Measurements from ENCODE around the gene IGSF22.

Gene IGSF22

DNA sequence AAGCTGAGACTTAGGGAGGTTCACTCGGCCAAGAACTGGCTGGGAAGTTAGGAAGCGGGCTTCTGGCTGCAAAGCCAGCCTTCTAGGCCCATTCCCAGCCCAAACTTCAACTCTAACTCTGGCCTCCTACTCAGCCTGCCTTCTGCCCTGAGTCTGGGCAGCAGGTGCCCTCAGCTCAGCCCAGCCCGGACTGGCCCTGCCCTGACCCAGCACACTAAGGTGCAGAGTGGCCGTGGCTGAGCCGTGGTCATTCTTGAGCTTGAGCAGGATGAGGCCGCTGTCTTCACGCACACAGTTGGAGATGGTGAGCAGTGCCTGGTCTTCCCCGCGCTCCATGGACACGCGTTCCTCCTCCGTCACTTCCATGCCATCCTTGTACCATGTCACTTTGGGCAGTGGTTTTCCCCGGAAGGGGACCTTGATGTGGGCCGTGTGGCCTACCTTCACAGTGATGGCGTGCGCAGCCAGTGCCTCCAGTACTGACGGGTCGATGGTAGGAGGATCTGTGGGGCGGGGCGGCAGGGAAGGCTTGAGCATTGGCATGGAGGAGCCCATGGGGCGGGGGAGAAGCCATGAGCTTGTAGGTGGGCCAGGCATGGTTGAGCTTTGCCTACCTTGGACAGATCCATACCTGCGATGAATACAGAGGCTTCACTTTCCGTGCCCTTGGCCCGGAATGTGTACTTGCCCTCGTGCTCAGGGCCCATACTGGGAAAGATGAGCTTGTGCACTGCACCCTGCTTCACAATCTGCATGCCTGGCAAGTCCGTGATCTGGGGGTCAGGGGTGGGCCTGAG lies 12.1 kb downstream of the IGSF22 start:
- no peak for DNase-seq (ENCODE audit: low spot score)

DNA sequence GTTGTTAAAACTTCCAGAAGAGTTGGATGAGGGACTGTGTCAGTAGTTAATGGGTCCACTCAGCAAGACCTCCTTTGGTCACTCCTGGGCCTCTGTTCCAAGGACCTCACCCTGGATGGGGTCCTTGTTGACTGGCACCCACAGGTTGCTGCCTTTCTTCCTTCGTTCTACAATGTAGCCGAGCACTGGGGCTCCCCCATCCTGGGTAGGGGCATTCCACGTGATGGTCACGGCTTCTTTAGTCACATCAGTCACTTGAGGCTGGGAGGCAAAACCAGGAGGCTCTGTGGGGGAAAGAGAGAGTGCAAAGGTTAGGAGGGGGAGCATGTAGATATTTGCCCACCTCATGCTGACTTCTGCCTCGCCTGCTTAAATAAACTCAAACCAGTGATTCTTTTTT lies 15.4 kb downstream of the IGSF22 start:
- DNase-seq (ENCODE audit: low spot score) = no peak

DNA sequence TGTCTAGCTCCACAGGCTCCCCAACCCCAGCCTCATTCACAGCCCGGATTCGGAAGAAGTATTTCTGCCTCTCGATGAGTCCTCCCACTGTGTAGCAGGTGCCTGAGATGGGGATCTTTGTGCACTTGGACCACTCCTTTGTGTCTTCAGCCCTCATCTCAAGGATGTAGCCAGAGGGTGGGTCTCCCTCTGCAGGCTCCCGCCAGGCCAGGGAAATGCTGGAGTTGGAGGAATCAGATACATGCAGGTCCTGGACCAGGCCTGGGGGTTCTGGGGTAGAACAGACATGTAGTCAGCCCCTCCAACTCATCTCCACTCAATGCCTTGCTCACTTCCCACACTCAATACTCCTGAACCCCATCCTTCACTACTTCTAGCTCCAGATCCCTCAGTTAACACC lies 16.6 kb downstream of the IGSF22 start:
- DNase-seq (ENCODE audit: low spot score) = no peak

- DNase-seq (ENCODE audit: low spot score) = no peak
Observed at GRCh38 chr11:18707811-18708340, 18.1 kb downstream of the IGSF22 start.

DNA sequence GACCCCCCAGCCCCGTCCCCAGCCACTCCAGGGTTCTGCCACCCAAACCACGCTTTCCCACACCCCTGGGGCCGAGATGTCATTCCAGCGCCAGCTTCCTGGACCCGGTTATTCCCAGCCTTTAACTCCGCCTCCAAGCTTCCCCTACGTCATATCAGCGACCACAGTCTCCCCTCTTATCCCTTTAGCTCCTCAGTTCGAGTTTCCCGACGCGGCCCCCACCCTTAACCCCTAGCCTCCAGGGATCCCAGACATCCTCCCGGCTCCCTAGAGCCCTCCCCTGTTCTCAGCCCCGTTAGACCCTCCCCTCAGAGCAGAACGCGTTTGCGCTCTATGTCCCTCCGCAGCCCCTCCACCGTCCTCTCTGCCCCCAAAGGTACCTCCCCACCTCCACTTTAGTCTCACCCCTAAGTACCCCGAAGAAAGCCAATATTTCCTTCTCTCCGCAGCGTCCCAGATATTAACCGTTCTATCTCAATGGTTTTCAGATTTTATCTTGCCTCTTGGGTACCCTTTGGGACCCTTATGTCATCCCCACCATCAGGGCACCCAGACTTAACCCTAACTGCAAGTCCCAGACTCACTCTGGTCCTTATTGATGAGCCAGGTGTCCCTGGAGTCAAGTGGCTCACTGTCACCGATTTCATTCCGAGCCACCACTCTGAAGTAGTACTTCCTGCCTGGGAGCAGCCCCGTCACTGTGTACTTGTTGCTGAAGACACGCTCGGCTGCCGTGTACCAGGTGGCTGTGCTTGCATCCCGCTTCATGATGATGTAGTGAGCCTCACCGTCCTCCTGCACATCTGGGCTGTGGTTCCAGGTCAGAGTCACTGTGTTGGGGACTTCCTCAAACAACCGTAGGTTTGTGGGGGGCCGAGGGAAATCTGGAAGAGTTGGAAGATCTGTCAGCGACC lies 19.4 kb downstream of the IGSF22 start:
- DNase-seq (ENCODE audit: low spot score) = no peak

GRCh38 chr11:18705651-18706281 lies 20.2 kb downstream of the IGSF22 start:
- DNase-seq (ENCODE audit: low spot score) = no peak

- DNase-seq (ENCODE audit: low spot score) = no peak
Observed at GRCh38 chr11:18704698-18705097, 21.3 kb downstream of the IGSF22 start.

DNA sequence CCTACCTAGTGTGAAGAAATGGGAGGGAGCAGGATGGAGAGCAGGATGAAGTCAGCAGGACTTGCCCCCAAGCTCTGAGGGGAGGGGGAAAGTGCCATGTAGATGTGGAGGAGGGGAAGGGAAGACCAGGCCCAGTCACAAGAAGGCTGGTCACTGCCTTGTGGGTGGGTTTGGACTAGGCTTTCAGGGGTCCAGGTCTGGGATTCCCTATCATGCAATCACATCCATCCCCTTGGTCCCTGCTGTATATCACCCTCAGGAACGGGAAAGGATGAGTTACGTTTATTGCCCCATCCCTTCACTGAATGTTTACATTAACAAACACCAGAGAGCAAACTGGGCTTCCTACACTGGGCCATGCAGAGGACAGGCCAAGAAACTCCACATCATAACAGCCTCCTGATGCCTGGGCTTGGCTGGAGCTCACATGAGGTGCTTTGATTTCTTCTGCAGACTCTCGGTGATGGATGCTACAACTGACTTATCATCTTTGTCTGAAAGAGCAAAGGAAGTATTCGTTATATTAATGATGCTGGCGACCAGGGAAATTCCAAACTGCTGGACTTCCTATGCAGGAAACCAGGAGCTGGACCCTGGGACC lies 21.8 kb downstream of the IGSF22 start:
- DNase-seq (ENCODE audit: low spot score) = no peak

- no peak for DNase-seq (ENCODE audit: low spot score)
Observed at GRCh38 chr11:18703001-18703763, 22.8 kb downstream of the IGSF22 start.

- DNase-seq (ENCODE audit: low spot score) = no peak
Observed at GRCh38 chr11:18701614-18702216, 24.3 kb downstream of the IGSF22 start.

GRCh38 chr11:18700872-18701271 lies 25.1 kb downstream of the IGSF22 start:
- DNase-seq (ENCODE audit: low spot score) = no peak

DNA sequence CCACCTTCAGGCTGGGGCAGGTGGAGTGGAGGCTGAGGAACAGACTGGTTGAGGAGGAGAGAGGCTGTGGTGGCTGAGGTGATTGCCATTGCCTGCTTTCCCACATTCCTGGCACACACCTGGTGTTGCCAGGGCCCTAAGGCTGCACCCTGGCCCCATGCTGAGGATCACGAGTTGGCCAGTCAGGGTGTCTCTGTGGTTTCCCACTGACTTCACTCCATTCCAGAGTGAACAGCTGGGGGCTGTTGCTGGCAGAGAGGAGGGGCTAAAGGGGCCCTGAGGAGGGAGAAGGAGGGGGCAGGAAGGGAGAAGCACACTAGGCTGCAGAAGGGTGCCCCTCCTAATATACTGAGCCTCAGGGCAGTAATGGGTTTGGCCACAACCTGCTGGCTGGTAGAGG lies 25.6 kb downstream of the IGSF22 start:
- no peak for DNase-seq (ENCODE audit: low spot score)

- DNase-seq (ENCODE audit: low spot score) = no peak
Observed at GRCh38 chr11:18699848-18700261, 26.1 kb downstream of the IGSF22 start.

DNA sequence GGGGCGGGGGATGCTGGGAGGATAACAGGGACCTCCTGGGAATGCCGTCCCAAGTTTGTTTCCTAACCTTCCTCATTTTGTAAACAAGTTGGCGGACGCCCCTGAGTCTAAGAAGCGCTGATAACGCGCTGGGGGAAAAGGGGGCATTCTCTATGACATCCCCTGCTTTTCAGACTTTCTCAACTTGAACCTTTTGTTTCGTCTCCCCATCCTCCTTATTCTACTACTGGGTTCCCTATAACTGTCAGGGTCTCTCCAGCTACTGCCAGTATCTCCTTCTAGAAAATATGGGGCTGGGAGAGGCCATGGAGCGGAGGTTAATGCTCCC lies 26.8 kb downstream of the IGSF22 start:
- no peak for DNase-seq (ENCODE audit: low spot score)

DNA sequence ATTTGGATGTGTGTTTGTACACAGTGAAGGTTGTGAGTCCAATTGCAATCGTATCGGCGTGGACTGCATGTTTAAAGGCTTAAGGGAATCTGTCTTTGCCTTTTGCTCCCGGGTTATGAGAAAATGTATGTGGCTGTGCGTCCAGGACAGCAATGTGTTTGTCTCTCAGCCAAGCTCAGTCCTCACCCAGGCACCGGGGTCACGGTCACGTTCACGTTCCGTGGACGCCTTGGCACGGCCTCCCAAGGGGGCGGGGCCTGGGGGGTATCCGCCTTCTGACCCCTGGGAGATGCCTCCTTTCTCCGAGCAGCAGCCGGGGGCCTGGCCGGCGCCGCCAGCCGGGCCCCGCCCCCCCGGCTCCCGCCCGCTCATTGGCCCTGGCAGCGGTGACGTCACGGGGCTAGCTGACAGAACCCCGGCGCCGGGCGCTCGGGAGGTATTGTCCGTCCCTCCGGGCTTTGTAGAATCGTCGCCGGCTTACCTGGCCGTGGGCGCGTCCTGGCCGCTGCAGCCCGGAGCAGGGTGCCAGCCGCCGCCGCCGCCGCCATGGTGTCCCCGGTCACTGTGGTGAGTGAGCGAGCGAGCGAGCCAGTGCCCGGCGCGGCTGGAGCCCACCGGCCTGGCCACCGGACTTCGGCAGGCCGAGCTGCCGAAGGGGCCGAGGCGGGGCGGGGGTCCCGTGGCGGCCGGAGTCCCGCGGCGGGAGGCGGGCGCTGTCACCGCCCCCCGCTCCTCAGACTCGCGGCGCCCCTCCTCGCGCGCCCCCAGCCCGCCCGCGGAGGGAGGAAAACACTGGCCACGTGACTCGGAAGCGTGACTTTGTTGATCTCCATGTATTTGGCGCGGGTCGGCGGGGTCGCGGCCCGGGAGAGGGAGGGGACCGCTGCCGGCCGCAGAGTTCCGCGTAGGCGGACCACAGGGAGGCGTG lies 27.4 kb downstream of the IGSF22 start, which contains the start of gene TMEM86A:
TSS of gene TMEM86A (plus strand) at position 439 of the 928 bp plus-strand sequence. CDS start at position 547, 108 bp downstream.
- peak; percentile 82 for DNase-seq (ENCODE audit: low spot score)

DNA sequence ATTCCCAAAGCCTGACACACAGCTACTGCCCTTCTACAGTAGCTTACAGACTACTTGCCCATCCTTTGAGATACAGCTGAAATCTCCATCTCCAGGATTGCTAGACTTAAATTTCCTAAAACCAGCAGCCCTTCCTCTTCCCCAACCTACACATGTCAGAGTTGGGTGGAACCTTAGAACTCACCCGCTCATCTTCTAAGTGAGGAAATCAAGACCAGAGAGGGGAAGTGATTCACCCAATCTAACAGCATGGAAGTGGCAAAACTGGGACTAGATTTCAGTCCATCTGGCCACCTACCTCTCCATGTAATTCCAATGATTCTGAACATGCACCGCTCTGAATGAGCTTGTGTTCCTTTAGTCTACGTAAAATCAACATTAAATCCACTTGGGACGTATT lies 28.4 kb downstream of the IGSF22 start:
- no peak for DNase-seq (ENCODE audit: low spot score)

GRCh38 chr11:18696638-18697225 lies 29.3 kb downstream of the IGSF22 start:
- no peak for DNase-seq (ENCODE audit: low spot score)

DNA sequence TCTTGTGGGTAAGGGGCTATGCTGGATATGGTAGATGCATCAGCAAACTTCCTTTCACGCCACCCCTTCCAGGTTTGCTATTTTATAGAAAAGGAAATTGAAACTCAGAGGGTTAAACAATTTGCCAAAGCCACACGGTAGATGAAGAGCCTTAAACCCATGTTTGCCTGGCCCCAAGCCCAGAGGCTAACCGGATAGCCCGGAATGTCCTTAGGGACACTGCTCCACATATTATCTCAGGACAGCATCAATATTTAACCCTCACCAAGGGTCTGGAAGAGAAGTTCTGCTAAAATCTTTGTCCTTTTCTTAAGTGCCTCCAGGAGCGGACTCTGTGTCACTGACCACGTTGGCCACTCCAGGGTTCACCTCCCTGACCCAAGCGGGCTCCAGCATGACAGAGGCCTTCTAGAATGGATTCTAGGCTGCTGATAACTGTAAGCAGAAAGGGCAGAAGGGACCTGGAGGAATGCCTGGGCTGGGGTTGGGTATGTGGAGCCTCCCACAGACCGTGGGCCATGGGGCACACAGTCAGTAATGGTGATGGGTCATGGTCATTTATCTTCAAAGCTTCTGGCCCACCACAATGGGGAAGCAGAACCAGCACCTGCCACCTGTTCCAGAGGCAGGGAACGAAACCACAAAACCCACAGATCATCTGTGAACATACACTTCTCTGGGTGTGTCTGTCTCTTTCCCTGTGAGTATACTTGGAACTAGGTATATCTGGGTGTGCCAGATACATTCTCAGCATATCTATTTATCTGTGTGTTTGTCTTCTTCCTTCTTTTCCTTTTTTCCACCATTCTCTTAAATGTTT lies 32.8 kb downstream of the IGSF22 start:
- DNase-seq (ENCODE audit: low spot score) = no peak

Measured in RKO (cell line).